Gastroesophageal sphincter (tissue), 3 donors: ENCODE data around the gene STAP1.

Source experiments
- CTCF ChIP-seq, 4 experiments: fragments of 200-600 bp in 2 of 4; fragments of 450-650 bp in 2 of 4; sonication (generic) in 1 of 4; IDR thresholded peaks; one replicate each; pipeline ENCODE4 v1.5.1; 2017 to 2019; ENCODE audit warnings: antibody characterized with exemption in 4 of 4, mild to moderate bottlenecking in 2 of 4, moderate library complexity in 2 of 4
- EP300 ChIP-seq: sonication (generic); formaldehyde crosslinking; IDR thresholded peaks from one replicate; pipeline ENCODE4 v1.6.1; 2017; ENCODE audit warnings: antibody characterized with exemption, mild to moderate bottlenecking
- POLR2A ChIP-seq, 2 donors: fragments of 450-650 bp; IDR thresholded peaks; one replicate each; pipeline ENCODE4 v1.6.1; 2017; ENCODE audit warnings: antibody characterized with exemption in 2 of 2, mild to moderate bottlenecking in 2 of 2, moderate library complexity in 1 of 2

DNA sequence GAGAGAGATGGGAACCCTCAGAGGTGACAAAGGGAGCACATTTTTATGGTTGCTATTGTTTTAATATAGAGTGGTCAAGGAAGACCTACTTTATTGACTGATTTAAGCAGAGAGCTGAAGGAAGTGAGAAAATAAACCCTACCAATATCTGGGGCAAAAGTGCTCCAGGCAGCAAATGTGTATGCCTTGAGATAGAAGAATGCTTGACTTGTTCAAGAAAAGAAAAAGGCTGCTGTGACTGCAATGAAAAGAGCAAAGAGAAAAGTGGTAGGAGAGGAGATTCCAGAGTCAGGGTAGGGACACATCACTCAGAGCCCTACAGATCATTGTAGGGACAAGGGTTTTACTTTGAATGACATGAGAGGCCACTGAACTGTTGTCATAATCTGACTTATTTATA is 26.0 kb downstream of the STAP1 start:
- TF ChIP-seq CTCF (IDR thresholded peaks at IDR 0.05) (no peak), EP300 (no peak), POLR2A (IDR thresholded peaks at IDR 0.05) (no peak)
